ENCODE measurements around the gene HNRNPH2. TPM values are rescaled to one million over a fixed set of nuclear protein-coding genes. Genes with fewer than 3 reads are reported as not detected.

HNRNPH2 gene
- total and polyA plus RNA-seq, 9 of the 15 experiments (the other 6 are each of a cell fraction or from before 2014, with no cell fraction given), result 40.0 to 130 (median 60.3) TPM

DNA sequence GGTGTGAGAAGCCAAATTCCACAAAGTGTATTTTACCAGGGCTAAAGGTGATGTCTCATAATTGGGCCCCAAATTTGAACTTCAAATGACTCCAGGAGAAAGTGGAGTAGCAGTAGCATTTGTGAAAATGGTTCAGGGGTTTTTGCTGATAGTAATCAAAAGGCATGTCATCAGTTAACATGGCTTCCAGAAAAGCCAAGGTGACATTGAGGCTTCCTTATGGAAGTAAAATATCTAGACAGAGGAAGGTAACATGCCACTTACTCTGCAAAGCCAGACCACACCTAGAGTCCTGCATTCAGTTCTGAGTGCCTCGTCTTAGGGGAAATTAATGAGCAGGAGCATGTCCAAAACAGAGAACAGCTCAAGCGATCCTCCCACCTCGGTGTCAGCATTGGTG is 19.4 kb upstream of the HNRNPH2 start:
- no peak overlapping the region for H3K4me3 ChIP-seq
- TF ChIP-seq KHSRP (IDR thresholded peaks at IDR 0.05), result no peak
- peak; percentile 73; the same call in 1 of the 2 replicates for TF ChIP-seq ESRRA (IDR thresholded peaks at IDR 0.05; ENCODE audit: borderline replicate concordance, low read depth)
- TF ChIP-seq ZNF592 (IDR thresholded peaks at IDR 0.05), result peak; percentile 66
- TF ChIP-seq, protein P1, sequence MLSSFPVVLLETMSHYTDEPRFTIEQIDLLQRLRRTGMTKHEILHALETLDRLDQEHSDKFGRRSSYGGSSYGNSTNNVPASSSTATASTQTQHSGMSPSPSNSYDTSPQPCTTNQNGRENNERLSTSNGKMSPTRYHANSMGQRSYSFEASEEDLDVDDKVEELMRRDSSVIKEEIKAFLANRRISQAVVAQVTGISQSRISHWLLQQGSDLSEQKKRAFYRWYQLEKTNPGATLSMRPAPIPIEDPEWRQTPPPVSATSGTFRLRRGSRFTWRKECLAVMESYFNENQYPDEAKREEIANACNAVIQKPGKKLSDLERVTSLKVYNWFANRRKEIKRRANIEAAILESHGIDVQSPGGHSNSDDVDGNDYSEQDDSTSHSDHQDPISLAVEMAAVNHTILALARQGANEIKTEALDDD (IDR thresholded peaks at IDR 0.05), result no peak
- TF ChIP-seq, protein P2, sequence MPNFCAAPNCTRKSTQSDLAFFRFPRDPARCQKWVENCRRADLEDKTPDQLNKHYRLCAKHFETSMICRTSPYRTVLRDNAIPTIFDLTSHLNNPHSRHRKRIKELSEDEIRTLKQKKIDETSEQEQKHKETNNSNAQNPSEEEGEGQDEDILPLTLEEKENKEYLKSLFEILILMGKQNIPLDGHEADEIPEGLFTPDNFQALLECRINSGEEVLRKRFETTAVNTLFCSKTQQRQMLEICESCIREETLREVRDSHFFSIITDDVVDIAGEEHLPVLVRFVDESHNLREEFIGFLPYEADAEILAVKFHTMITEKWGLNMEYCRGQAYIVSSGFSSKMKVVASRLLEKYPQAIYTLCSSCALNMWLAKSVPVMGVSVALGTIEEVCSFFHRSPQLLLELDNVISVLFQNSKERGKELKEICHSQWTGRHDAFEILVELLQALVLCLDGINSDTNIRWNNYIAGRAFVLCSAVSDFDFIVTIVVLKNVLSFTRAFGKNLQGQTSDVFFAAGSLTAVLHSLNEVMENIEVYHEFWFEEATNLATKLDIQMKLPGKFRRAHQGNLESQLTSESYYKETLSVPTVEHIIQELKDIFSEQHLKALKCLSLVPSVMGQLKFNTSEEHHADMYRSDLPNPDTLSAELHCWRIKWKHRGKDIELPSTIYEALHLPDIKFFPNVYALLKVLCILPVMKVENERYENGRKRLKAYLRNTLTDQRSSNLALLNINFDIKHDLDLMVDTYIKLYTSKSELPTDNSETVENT (CRISPR knock-in tag; IDR thresholded peaks at IDR 0.05), result no peak
- TF ChIP-seq ZNF76 (CRISPR knock-in tag; IDR thresholded peaks at IDR 0.05; ENCODE audit: borderline replicate concordance), result 0 out of 2 replicates have a peak, but pooled peaks have one; percentile 15
- in situ Hi-C loops (cut with MboI), result no loop called here
- BruUV-seq (replicated peaks), result no TSS peak
- H3K36me3 ChIP-seq (ENCODE audit: control insufficient read depth, insufficient read depth, low read length), result peaks cover 26% of the 10 kb centered on the region
- peak overlapping the region; percentile 98 for H3K4me2 ChIP-seq (ENCODE audit: insufficient read depth, low read length)
- intact Hi-C loops (cut with micrococcal nuclease), result no loop called here
- ChIA-PET CTCF (ENCODE audit: low intra/inter-chr PET ratio) (no interaction called here), POLR2A (interaction anchor here (0.6 kb wide), 1 partner anchor 211 kb away, joined by 3 read pairs; no protein-coding TSS in a partner anchor)
- no peaks in the 10 kb centered on the region for H3K9me1 ChIP-seq (ENCODE audit: control insufficient read depth, insufficient read depth, low read length)
- DNase-seq (ENCODE audit: extremely low read depth in 1 of 4, low spot score in 3 of 4), result no peak
- H3K79me2 ChIP-seq (ENCODE audit: control insufficient read depth, insufficient read depth, low read length), result peaks cover 79% of the 10 kb centered on the region
- peak overlapping the region in 1 of 2 experiments; percentile 43; a peak in 1 of 4 replicates for H3K9ac ChIP-seq (ENCODE audit: insufficient read depth in 1 of 2, low read depth in 2 of 2, low read length in 2 of 2)
- peak overlapping the region; percentile 30; the same call in 1 of the 2 replicates for H2AFZ ChIP-seq (ENCODE audit: low read depth, low read length)
- no peak for FAIRE-seq
- H3K9me3 ChIP-seq (replicated peaks; ENCODE audit: control insufficient read depth, insufficient read depth, low read depth, low read length), result no peaks in the 10 kb centered on the region
- H3K27me3 ChIP-seq (ENCODE audit: control insufficient read depth in 2 of 2, insufficient read depth in 2 of 2, low read length in 2 of 2), result no peaks in the 10 kb centered on the region
- H3K4me1 ChIP-seq (replicated peaks in 1 of 2; ENCODE audit: control insufficient read depth in 2 of 2, insufficient read depth in 2 of 2, low read length in 2 of 2), result peaks cover 4 to 21% of the 10 kb centered on the region in 2 experiments
- no peak for ATAC-seq
- peak overlapping the region; percentile 58; the same call in 2 of the 3 replicates for H3K27ac ChIP-seq (ENCODE audit: extremely low read depth, low read depth, low read length)
- no peaks in the 10 kb centered on the region for H4K20me1 ChIP-seq (replicated peaks; ENCODE audit: control insufficient read depth, insufficient read depth, low read length)
- 22% methylated on average over 3 of the region's 3 CpGs for WGBS (ENCODE audit: insufficient coverage, low coverage, missing lambda C conversion rate)

Data from K562 (cell line).